ENCODE data around the gene APAF1.

DNA sequence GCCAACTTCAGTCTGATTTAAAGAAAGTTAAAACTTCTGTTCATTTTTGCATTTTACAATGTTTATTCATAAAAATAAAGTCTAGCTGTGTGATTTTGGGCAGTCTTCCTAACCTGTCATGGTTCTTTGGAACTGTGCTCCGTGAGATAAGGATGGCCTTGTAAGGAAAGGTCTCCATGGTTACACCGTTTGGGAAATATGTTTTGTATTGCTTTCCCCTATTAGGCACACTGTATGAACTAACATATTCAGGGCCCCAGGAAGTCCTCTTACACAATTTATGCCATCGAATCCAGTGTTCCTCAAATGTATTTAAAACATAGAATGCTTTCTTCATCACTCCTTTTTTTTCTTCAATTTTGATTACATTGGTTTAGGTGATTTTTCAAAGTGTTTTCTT, 54.5 kb downstream of the APAF1 start:
- TF ChIP-seq POLR2AphosphoS5 (IDR thresholded peaks at IDR 0.05; ENCODE audit: borderline replicate concordance, low read depth, low read length) (no peak), EZH2 (IDR thresholded peaks at IDR 0.05) (no peak)

Data from SK-N-MC (cell line).